HG02588 (cell line): Measurements from ENCODE around the gene ADAP1.
"Not testable (repeated sequence)": the region's sequence is repeated elsewhere in the genome, so short reads cannot be mapped to it uniquely, and the experiment has no call there.

Source experiments
- ATAC-seq: cut with Tn5 transposase; IDR thresholded peaks from one replicate; pipeline ENCODE4 v1.9.1; 2021; ENCODE audit warnings: mild to moderate bottlenecking, moderate library complexity; ENCODE audit not compliant: unreplicated experiment

Gene ADAP1

GRCh38 chr7:883055-884021 lies 71.1 kb downstream of the ADAP1 start:
- no peak for ATAC-seq

- no peak for ATAC-seq
These were observed 72.0 kb downstream of the ADAP1 start for GRCh38 chr7:882336-883035.

- ATAC-seq = no peak
These were observed 72.8 kb downstream of the ADAP1 start for GRCh38 chr7:881441-882234.

GRCh38 chr7:880450-880849 lies 74.0 kb downstream of the ADAP1 start:
- ATAC-seq = no peak

- ATAC-seq = no peak
These were observed 74.8 kb downstream of the ADAP1 start for GRCh38 chr7:879706-880105.

- no peak for ATAC-seq
These were observed 75.4 kb downstream of the ADAP1 start for GRCh38 chr7:879093-879492.

- no peak for ATAC-seq
These were observed 76.9 kb downstream of the ADAP1 start for GRCh38 chr7:877312-878232.

GRCh38 chr7:876972-877311 lies 77.5 kb downstream of the ADAP1 start:
- ATAC-seq = peak; percentile 18

GRCh38 chr7:876077-876971 lies 78.2 kb downstream of the ADAP1 start, which contains the start of gene GET4:
TSS of gene GET4 (plus strand) at chr7:876554. CDS start at chr7:876646, 92 bp downstream.
- ATAC-seq = peak; percentile 72

- ATAC-seq = no peak
These were observed 78.9 kb downstream of the ADAP1 start for GRCh38 chr7:875476-876076.

- no peak for ATAC-seq
These were observed 79.4 kb downstream of the ADAP1 start for GRCh38 chr7:875051-875450.

GRCh38 chr7:874031-874749 lies 80.3 kb downstream of the ADAP1 start:
- ATAC-seq = no peak

- ATAC-seq = no peak
These were observed 81.0 kb downstream of the ADAP1 start for GRCh38 chr7:873367-874002.

- ATAC-seq = not testable (repeated sequence)
These were observed 81.8 kb downstream of the ADAP1 start for GRCh38 chr7:872685-873084.

- no peak for ATAC-seq
These were observed 82.5 kb downstream of the ADAP1 start for GRCh38 chr7:871900-872537.

- no peak for ATAC-seq
These were observed 85.1 kb downstream of the ADAP1 start for GRCh38 chr7:869348-869747.

- no peak for ATAC-seq
These were observed 86.3 kb downstream of the ADAP1 start for GRCh38 chr7:868189-868486.
